ENCODE results near the gene AGO3. TPM values are rescaled to one million over a fixed set of nuclear protein-coding genes. Genes with fewer than 3 reads are reported as not detected.

AGO3 gene
- total RNA-seq, 4 donors from 2014 or later = 21.2 to 47.8 (median 36.0) TPM

DNA sequence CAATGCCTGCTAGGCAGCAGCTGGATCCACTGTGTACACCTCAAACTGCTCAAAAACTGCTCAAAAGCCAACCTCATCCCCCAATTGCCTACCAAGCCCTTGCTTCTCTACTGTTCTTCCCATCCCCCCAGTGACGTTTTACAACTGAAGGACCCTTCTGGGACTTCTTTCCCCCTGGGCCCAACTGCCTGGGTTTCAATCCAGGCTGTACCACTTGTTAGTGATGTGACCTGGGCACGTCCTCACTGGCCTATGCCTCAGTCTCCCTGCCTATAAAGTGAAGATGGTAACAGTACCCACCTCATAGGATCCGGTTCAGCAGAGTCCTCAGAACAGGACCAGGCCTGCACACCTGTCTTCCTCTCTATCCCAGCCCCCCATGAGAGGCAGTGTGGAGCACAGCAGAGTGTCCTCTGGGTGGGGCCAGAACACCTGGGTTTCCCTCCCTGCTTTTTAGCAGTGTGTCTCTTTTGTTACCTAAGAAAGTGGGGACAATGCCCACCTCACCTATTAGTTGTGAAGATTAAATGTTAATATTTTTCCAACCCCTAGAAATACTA lies 151.1 kb downstream of the AGO3 start:
- Histone ChIP-seq H3K27ac (no peak overlapping the region), H3K27me3 (no peaks in the 10 kb centered on the region), H3K4me1 (no peaks in the 10 kb centered on the region), H3K36me3 (no peaks in the 10 kb centered on the region), H3K9me3 (no peaks in the 10 kb centered on the region), H3K4me3 (no peak overlapping the region)
- no peak for DNase-seq
- no peak for TF ChIP-seq POLR2A (IDR thresholded peaks at IDR 0.05)
- TF ChIP-seq, protein P1, sequence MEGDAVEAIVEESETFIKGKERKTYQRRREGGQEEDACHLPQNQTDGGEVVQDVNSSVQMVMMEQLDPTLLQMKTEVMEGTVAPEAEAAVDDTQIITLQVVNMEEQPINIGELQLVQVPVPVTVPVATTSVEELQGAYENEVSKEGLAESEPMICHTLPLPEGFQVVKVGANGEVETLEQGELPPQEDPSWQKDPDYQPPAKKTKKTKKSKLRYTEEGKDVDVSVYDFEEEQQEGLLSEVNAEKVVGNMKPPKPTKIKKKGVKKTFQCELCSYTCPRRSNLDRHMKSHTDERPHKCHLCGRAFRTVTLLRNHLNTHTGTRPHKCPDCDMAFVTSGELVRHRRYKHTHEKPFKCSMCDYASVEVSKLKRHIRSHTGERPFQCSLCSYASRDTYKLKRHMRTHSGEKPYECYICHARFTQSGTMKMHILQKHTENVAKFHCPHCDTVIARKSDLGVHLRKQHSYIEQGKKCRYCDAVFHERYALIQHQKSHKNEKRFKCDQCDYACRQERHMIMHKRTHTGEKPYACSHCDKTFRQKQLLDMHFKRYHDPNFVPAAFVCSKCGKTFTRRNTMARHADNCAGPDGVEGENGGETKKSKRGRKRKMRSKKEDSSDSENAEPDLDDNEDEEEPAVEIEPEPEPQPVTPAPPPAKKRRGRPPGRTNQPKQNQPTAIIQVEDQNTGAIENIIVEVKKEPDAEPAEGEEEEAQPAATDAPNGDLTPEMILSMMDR (IDR thresholded peaks at IDR 0.05) = no peak
- intact Hi-C loops (cut with DNase I; ENCODE audit: low total_unique reads) = no loop called here

DNA sequence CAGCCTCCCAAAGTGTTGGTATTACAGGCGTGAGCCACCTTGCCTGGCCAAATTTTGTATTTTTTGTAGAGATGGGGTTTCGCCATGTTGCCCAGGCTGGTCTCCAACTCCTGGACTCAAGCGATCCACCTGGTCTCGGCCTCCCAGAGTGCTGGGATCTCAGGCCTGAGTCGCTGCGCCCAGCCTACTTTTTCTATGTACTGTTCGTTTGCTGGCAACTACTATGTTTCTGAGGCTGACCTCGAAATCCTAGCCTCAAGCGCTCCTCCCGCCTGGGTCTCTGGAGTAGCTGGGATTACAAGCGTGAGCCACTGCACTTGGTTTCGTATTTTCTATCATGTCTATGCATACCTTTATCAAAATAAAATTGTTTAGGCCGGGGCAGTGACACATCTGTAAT lies 152.3 kb downstream of the AGO3 start:
- H3K4me3 ChIP-seq = no peak overlapping the region
- DNase-seq = no peak
- no peaks in the 10 kb centered on the region for H3K9me3 ChIP-seq
- TF ChIP-seq POLR2A (IDR thresholded peaks at IDR 0.05) = no peak
- TF ChIP-seq, protein P1 (IDR thresholded peaks at IDR 0.05) = no peak
- H3K4me1 ChIP-seq = peaks cover 0 to 2% of the 10 kb centered on the region in 2 donors
- H3K27me3 ChIP-seq = no peaks in the 10 kb centered on the region
- intact Hi-C loops (cut with DNase I; ENCODE audit: low total_unique reads) = no loop called here
- H3K36me3 ChIP-seq = no peaks in the 10 kb centered on the region
- no peak overlapping the region for H3K27ac ChIP-seq

GRCh38 chr1:36083635-36084496 lies 153.0 kb downstream of the AGO3 start, which contains the start of gene TEKT2:
Gene TEKT2, plus strand, starts transcription at chr1:36084094. Its CDS starts 828 bp downstream, at chr1:36084922.
- peak within 1 kb of the TSS in 1 of 2 donors; percentile 27 for H3K27ac ChIP-seq
- DNase-seq = no peak
- intact Hi-C loops (cut with DNase I; ENCODE audit: low total_unique reads) = no loop called here

GRCh38 chr1:36084497-36085115 lies 153.7 kb downstream of the AGO3 start:
- H3K27me3 ChIP-seq = no peaks in the 10 kb centered on the region
- intact Hi-C loops (cut with DNase I; ENCODE audit: low total_unique reads) = no loop called here
- H3K27ac ChIP-seq = peak overlapping the region in 1 of 2 donors; percentile 27
- TF ChIP-seq, protein P1 (IDR thresholded peaks at IDR 0.05) = no peak
- TF ChIP-seq POLR2A (IDR thresholded peaks at IDR 0.05) = no peak
- DNase-seq = no peak
- H3K4me1 ChIP-seq = peaks cover 2 to 9% of the 10 kb centered on the region in 2 donors
- no peaks in the 10 kb centered on the region for H3K9me3 ChIP-seq
- peak overlapping the region; percentile 41 to 46 for H3K4me3 ChIP-seq
- H3K36me3 ChIP-seq = no peaks in the 10 kb centered on the region

More at GRCh38 chr1:36083635-36084496, 153.0 kb downstream of the AGO3 start, which contains the start of gene TEKT2:
- H3K27me3 ChIP-seq = no peaks in the 10 kb centered on the region
- TF ChIP-seq, protein P1 (IDR thresholded peaks at IDR 0.05) = no peak
- no peak for TF ChIP-seq POLR2A (IDR thresholded peaks at IDR 0.05)
- peaks cover 0 to 5% of the 10 kb centered on the region in 2 donors for H3K4me1 ChIP-seq
- H3K4me3 ChIP-seq = peak within 1 kb of the TSS; percentile 41 to 46
- no peaks in the 10 kb centered on the region for H3K9me3 ChIP-seq
- H3K36me3 ChIP-seq = no peaks in the 10 kb centered on the region

All from uterus (tissue), 4 donors.